Measurements from ENCODE around the gene LSAMP. TPM values are rescaled to one million over a fixed set of nuclear protein-coding genes. Genes with fewer than 3 reads are reported as not detected.

The LSAMP gene
- total and polyA plus RNA-seq, 2 experiments from 2014 or later = 2.0 to 2.9 TPM

DNA sequence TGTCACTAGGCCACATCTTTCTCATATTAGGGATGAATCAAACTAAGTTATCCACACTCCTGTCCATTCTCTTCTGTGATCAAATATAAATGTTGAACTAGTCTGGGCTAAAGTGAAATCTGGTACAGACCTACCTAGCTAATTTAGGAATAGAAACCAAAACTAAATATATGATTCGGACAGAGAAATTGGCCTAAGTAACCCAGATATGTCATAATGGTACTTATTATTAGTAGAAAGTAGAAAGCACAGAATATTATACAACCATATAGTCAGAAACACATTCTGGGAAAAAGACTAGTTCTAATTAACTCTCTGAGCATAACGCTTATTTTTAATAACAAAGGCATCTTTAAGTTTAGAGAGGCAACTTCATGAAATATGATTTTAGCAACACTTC lies 389.0 kb downstream of the LSAMP start:
- no peak for TF ChIP-seq POLR2AphosphoS5 (IDR thresholded peaks at IDR 0.05; ENCODE audit: low read depth)
- no peak for TF ChIP-seq NANOG (IDR thresholded peaks at IDR 0.05; ENCODE audit: borderline replicate concordance)
- TF ChIP-seq CREB1 (CRISPR knock-in tag; IDR thresholded peaks at IDR 0.05; ENCODE audit: low read depth) = no peak
- TF ChIP-seq ZNF331 (CRISPR knock-in tag; IDR thresholded peaks at IDR 0.05; ENCODE audit: low read depth) = no peak
- TF ChIP-seq, protein P1, sequence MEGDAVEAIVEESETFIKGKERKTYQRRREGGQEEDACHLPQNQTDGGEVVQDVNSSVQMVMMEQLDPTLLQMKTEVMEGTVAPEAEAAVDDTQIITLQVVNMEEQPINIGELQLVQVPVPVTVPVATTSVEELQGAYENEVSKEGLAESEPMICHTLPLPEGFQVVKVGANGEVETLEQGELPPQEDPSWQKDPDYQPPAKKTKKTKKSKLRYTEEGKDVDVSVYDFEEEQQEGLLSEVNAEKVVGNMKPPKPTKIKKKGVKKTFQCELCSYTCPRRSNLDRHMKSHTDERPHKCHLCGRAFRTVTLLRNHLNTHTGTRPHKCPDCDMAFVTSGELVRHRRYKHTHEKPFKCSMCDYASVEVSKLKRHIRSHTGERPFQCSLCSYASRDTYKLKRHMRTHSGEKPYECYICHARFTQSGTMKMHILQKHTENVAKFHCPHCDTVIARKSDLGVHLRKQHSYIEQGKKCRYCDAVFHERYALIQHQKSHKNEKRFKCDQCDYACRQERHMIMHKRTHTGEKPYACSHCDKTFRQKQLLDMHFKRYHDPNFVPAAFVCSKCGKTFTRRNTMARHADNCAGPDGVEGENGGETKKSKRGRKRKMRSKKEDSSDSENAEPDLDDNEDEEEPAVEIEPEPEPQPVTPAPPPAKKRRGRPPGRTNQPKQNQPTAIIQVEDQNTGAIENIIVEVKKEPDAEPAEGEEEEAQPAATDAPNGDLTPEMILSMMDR (conservative IDR thresholded peaks at IDR 0.05; ENCODE audit: low read depth in 2 of 2) = no peak
- TF ChIP-seq EZH2 (IDR thresholded peaks at IDR 0.05; ENCODE audit: low read depth, unreplicated experiment) = no peak
- TF ChIP-seq JUNB (IDR thresholded peaks at IDR 0.05; ENCODE audit: unreplicated experiment) = no peak
- TF ChIP-seq, protein P2, sequence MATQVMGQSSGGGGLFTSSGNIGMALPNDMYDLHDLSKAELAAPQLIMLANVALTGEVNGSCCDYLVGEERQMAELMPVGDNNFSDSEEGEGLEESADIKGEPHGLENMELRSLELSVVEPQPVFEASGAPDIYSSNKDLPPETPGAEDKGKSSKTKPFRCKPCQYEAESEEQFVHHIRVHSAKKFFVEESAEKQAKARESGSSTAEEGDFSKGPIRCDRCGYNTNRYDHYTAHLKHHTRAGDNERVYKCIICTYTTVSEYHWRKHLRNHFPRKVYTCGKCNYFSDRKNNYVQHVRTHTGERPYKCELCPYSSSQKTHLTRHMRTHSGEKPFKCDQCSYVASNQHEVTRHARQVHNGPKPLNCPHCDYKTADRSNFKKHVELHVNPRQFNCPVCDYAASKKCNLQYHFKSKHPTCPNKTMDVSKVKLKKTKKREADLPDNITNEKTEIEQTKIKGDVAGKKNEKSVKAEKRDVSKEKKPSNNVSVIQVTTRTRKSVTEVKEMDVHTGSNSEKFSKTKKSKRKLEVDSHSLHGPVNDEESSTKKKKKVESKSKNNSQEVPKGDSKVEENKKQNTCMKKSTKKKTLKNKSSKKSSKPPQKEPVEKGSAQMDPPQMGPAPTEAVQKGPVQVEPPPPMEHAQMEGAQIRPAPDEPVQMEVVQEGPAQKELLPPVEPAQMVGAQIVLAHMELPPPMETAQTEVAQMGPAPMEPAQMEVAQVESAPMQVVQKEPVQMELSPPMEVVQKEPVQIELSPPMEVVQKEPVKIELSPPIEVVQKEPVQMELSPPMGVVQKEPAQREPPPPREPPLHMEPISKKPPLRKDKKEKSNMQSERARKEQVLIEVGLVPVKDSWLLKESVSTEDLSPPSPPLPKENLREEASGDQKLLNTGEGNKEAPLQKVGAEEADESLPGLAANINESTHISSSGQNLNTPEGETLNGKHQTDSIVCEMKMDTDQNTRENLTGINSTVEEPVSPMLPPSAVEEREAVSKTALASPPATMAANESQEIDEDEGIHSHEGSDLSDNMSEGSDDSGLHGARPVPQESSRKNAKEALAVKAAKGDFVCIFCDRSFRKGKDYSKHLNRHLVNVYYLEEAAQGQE (IDR thresholded peaks at IDR 0.05; ENCODE audit: unreplicated experiment) = no peak
- TF ChIP-seq ZNF114 (CRISPR knock-in tag; IDR thresholded peaks at IDR 0.05) = no peak
- TF ChIP-seq STAT1 (IDR thresholded peaks at IDR 0.05; ENCODE audit: unreplicated experiment) = no peak
- no peak for TF ChIP-seq EZH2phosphoT487 (IDR thresholded peaks at IDR 0.05; ENCODE audit: unreplicated experiment)
- Histone ChIP-seq H3K27me3 (ENCODE audit: insufficient read depth) (no peaks in the 10 kb centered on the region), H3F3A (replicated peaks; ENCODE audit: low read depth) (no peaks in the 10 kb centered on the region), H3K4me2 (no peak overlapping the region), H3K4me1 (ENCODE audit: insufficient read depth) (no peaks in the 10 kb centered on the region; the same call in 1 of the 2 replicates), H3K36me3 (ENCODE audit: insufficient read depth) (no peaks in the 10 kb centered on the region), H3K4me3 (no peak overlapping the region), H3K9me2 (ENCODE audit: insufficient read depth) (peaks cover 3% of the 10 kb centered on the region; the same call in 1 of the 2 replicates), H2AFZ (no peak overlapping the region), H4K20me1 (replicated peaks; ENCODE audit: insufficient read depth) (no peaks in the 10 kb centered on the region), H3K27ac (ENCODE audit: low read depth) (no peak overlapping the region), H3K79me2 (replicated peaks; ENCODE audit: insufficient read depth) (no peaks in the 10 kb centered on the region)
- H3K27me3 Mint-ChIP-seq (ENCODE audit: insufficient read depth, low read depth, poor library complexity) = peaks cover 2% of the 10 kb centered on the region
- ATAC-seq (no peak), DNase-seq (ENCODE audit: low spot score) (no peak)
- no peak overlapping the region for H3K4me3 Mint-ChIP-seq
- H3K4me1 Mint-ChIP-seq = peaks cover 13% of the 10 kb centered on the region
- H3K9me3 Mint-ChIP-seq = no peaks in the 10 kb centered on the region
- H3K27ac Mint-ChIP-seq = no peak overlapping the region
- H3K36me3 Mint-ChIP-seq (ENCODE audit: low read depth) = no peaks in the 10 kb centered on the region

DNA sequence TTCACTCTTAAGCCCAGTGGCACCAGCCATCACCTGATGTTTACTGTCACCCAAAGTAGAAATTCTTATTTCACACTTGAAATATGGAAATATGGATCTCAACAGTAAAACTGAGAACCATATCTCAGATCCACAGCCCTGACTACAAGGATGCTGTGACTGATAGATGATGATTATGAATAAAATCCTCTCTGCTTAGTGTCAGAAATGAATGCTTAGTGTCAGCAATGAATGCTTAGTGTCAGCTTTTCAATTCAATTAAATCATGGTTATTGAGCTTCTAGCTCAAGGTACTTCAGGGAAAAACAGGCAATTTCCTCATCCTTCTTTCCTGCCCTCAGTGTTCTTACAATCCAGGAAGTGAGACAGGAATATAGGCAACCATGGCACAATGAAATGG lies 392.3 kb downstream of the LSAMP start:
- Histone ChIP-seq H2AFZ (no peak overlapping the region), H3F3A (replicated peaks; ENCODE audit: low read depth) (no peaks in the 10 kb centered on the region), H3K4me2 (no peak overlapping the region), H4K20me1 (replicated peaks; ENCODE audit: insufficient read depth) (no peaks in the 10 kb centered on the region), H3K4me1 (ENCODE audit: insufficient read depth) (no peaks in the 10 kb centered on the region; the same call in 1 of the 2 replicates), H3K36me3 (ENCODE audit: insufficient read depth) (no peaks in the 10 kb centered on the region), H3K4me3 (no peak overlapping the region), H3K27ac (ENCODE audit: low read depth) (no peak overlapping the region), H3K79me2 (replicated peaks; ENCODE audit: insufficient read depth) (no peaks in the 10 kb centered on the region), H3K27me3 (ENCODE audit: insufficient read depth) (no peaks in the 10 kb centered on the region), H3K9me2 (ENCODE audit: insufficient read depth) (no peaks in the 10 kb centered on the region)
- H3K4me3 Mint-ChIP-seq = no peak overlapping the region
- H3K9me3 Mint-ChIP-seq = no peaks in the 10 kb centered on the region
- no peak for ATAC-seq
- no peak overlapping the region for H3K27ac Mint-ChIP-seq
- H3K27me3 Mint-ChIP-seq (ENCODE audit: insufficient read depth, low read depth, poor library complexity) = no peaks in the 10 kb centered on the region
- DNase-seq (ENCODE audit: low spot score) = no peak
- H3K36me3 Mint-ChIP-seq (ENCODE audit: low read depth) = no peaks in the 10 kb centered on the region
- peaks cover 10% of the 10 kb centered on the region; the same call in 2 of the 3 replicates for H3K4me1 Mint-ChIP-seq
- TF ChIP-seq, protein P2 (IDR thresholded peaks at IDR 0.05; ENCODE audit: unreplicated experiment) = no peak
- TF ChIP-seq POLR2AphosphoS5 (IDR thresholded peaks at IDR 0.05; ENCODE audit: low read depth) = no peak
- no peak for TF ChIP-seq CREB1 (CRISPR knock-in tag; IDR thresholded peaks at IDR 0.05; ENCODE audit: low read depth)
- no peak for TF ChIP-seq ZNF331 (CRISPR knock-in tag; IDR thresholded peaks at IDR 0.05; ENCODE audit: low read depth)
- TF ChIP-seq STAT1 (IDR thresholded peaks at IDR 0.05; ENCODE audit: unreplicated experiment) = no peak
- TF ChIP-seq, protein P3, sequence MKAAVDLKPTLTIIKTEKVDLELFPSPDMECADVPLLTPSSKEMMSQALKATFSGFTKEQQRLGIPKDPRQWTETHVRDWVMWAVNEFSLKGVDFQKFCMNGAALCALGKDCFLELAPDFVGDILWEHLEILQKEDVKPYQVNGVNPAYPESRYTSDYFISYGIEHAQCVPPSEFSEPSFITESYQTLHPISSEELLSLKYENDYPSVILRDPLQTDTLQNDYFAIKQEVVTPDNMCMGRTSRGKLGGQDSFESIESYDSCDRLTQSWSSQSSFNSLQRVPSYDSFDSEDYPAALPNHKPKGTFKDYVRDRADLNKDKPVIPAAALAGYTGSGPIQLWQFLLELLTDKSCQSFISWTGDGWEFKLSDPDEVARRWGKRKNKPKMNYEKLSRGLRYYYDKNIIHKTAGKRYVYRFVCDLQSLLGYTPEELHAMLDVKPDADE (IDR thresholded peaks at IDR 0.05) = no peak
- no peak for TF ChIP-seq ZNF114 (CRISPR knock-in tag; IDR thresholded peaks at IDR 0.05)
- no peak for TF ChIP-seq EZH2 (IDR thresholded peaks at IDR 0.05; ENCODE audit: low read depth, unreplicated experiment)
